Ascending aorta (tissue), 2 donors: Measurements from ENCODE around the gene OPRL1. TPM values are rescaled to one million over a fixed set of nuclear protein-coding genes. Genes with fewer than 3 reads are reported as not detected.
A peak's percentile ranks its signal among the peaks of the same experiment; 100 is the strongest.
"Not testable (repeated sequence)": the region's sequence is repeated elsewhere in the genome, so short reads cannot be mapped to it uniquely, and the experiment has no call there.

Experiments
- DNase-seq, 2 donors: peaks; one replicate each; pipeline ENCODE4 v3.0.0-alpha.2; 2019; ENCODE audit warnings: low spot score in 2 of 2
- H3K27ac ChIP-seq, 2 donors: fragments of 200-600 bp; sonication (generic); one replicate each; pipeline ENCODE4 v1.5.1; 2016 to 2017; ENCODE audit warnings: mild to moderate bottlenecking in 1 of 2
- H3K27me3 ChIP-seq: fragments of 200-600 bp; sonication (generic); one replicate; pipeline ENCODE4 v1.5.1; 2017
- H3K36me3 ChIP-seq, 2 donors: fragments of 200-600 bp; sonication (generic); one replicate each; pipeline ENCODE4 v1.5.1; 2016
- H3K4me1 ChIP-seq, 2 donors: fragments of 200-600 bp; sonication (generic); one replicate each; pipeline ENCODE4 v1.5.1; 2016 to 2017; ENCODE audit warnings: mild to moderate bottlenecking in 1 of 2
- H3K4me3 ChIP-seq, 2 donors: fragments of 200-600 bp; sonication (generic); one replicate each; pipeline ENCODE4 v1.5.1; 2016 to 2017; ENCODE audit warnings: mild to moderate bottlenecking in 1 of 2
- H3K9me3 ChIP-seq, 2 donors: fragments of 200-600 bp; sonication (generic); one replicate each; pipeline ENCODE4 v1.5.1; 2016
- intact Hi-C: fragments of 100-400 bp; cut with DNase I; formaldehyde crosslinking; loops from one replicate; pipeline ENCODE4 v1.15.1; 2023
- total RNA-seq: library from RNA; depleted of rRNA; stranded (reverse); fragments of >200 nt; gene quantifications from one replicate; pipeline ENCODE4 v1.1.0, GENCODE V29; 2016
- TF ChIP-seq, protein P1 (sequence below), 3 experiments: fragments of 200-600 bp in 2 of 3; fragments of 450-650 bp in 1 of 3; sonication (generic) in 2 of 3; IDR thresholded peaks; one replicate each; pipeline ENCODE4 v1.5.1; 2016 to 2019; ENCODE audit warnings: antibody characterized with exemption in 3 of 3, mild to moderate bottlenecking in 1 of 3, moderate library complexity in 1 of 3

Gene OPRL1
- total RNA-seq, 1 donor from 2014 or later, result 0.21 TPM

DNA sequence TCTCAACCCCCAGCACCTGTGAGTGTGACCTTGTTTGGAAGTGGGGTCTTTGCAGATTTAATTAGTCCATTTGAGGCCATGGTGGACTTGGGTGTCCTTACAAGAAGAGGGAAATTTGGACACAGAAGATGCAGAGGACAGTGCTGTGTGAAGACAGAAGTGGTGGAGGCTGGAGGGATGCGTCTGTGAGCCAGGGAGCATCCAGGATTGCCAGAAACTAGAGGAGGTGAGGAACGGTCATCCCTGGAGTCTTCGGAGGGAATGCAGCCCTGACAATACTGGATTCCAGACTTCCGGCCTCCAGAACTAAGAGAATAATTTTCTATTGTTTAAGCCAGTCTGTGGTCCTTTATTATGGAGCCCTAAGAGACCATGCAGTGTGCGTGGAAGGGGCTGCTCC lies 50.4 kb downstream of the OPRL1 start:
- H3K9me3 ChIP-seq, result no peaks in the 10 kb centered on the region
- intact Hi-C loops, result no loop called here
- TF ChIP-seq, protein P1, sequence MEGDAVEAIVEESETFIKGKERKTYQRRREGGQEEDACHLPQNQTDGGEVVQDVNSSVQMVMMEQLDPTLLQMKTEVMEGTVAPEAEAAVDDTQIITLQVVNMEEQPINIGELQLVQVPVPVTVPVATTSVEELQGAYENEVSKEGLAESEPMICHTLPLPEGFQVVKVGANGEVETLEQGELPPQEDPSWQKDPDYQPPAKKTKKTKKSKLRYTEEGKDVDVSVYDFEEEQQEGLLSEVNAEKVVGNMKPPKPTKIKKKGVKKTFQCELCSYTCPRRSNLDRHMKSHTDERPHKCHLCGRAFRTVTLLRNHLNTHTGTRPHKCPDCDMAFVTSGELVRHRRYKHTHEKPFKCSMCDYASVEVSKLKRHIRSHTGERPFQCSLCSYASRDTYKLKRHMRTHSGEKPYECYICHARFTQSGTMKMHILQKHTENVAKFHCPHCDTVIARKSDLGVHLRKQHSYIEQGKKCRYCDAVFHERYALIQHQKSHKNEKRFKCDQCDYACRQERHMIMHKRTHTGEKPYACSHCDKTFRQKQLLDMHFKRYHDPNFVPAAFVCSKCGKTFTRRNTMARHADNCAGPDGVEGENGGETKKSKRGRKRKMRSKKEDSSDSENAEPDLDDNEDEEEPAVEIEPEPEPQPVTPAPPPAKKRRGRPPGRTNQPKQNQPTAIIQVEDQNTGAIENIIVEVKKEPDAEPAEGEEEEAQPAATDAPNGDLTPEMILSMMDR (IDR thresholded peaks at IDR 0.05), result no peak
- H3K36me3 ChIP-seq, result no peaks in the 10 kb centered on the region
- no peak overlapping the region for H3K27ac ChIP-seq
- H3K4me1 ChIP-seq, result no peaks in the 10 kb centered on the region
- no peak overlapping the region for H3K4me3 ChIP-seq
- H3K27me3 ChIP-seq, result no peaks in the 10 kb centered on the region
- peak in 1 of 2 donors; percentile 12 for DNase-seq

DNA sequence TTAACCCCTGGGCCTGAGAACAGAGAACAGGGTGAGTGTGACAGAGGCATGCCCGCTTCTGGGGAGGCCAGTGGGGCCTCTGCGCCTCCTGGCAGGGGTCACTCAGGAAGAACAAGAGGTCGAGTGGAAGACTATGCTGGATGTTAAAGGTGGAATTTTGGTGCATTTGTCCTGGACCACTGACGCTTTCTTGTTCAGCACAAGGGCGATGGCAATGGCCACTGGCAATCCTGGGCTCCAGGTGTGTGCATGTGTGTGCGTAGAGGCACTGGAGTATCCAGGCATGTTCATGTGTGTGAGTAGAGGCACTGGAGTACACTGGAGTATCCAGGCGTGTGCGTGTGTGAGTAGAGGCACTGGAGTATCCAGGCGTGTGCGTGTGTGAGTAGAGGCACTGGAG lies 51.0 kb downstream of the OPRL1 start:
- TF ChIP-seq, protein P1 (IDR thresholded peaks at IDR 0.05), result no peak
- DNase-seq, result no peak
- intact Hi-C loops, result no loop called here

DNA sequence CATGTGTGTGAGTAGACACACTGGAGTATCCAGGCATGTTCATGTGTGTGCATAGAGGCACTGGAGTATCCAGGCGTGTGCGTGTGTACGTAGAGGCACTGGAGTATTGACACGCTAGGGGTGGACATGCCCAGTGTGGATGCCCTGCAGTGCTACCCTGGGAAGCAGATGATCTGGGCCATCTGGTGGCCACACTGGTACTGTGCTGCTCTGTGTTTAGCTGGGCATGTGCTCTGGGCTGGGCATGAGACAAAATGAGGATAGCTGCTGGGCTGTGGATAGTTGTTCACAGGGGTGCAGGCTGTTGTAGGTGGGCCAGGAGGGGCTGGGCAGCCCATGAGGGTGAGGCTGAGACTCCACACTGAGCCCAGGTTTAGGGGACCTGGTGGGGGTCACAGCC lies 51.5 kb downstream of the OPRL1 start:
- DNase-seq, result peak in 1 of 2 donors; percentile 34

More for the DNA sequence above, 51.0 kb downstream of the OPRL1 start:
- H3K4me1 ChIP-seq, result no peaks in the 10 kb centered on the region
- H3K27ac ChIP-seq, result no peak overlapping the region
- no peaks in the 10 kb centered on the region for H3K36me3 ChIP-seq
- no peaks in the 10 kb centered on the region for H3K27me3 ChIP-seq
- no peak overlapping the region for H3K4me3 ChIP-seq
- H3K9me3 ChIP-seq, result no peaks in the 10 kb centered on the region

DNA sequence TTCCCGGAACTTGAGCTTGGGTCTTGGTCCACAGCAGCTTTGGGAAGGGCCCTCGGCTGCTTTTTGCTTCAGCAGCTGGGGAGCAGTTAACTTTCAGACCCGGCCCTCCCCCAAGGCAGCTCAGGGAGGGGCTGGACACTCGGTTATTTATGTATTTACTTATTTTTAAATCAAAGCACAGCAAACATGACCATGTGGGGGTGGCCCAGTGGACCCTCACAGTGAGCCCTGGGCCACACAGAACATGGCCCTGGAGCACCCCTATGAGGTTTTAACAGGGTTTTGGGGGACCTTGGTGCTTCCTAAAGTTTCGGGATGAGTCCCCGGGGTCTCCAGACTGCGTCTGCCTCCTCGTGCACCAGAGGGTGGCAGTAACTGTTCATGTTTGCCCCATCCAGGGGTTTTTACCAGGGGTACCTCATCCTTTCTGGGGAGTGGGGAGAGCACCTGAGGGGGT lies 54.1 kb downstream of the OPRL1 start:
- TF ChIP-seq, protein P1 (IDR thresholded peaks at IDR 0.05), result no peak
- no peaks in the 10 kb centered on the region for H3K27me3 ChIP-seq
- H3K9me3 ChIP-seq, result no peaks in the 10 kb centered on the region
- H3K36me3 ChIP-seq, result no peaks in the 10 kb centered on the region
- intact Hi-C loops, result no loop called here
- no peak overlapping the region for H3K4me3 ChIP-seq
- no peaks in the 10 kb centered on the region for H3K4me1 ChIP-seq
- H3K27ac ChIP-seq, result no peak overlapping the region
- DNase-seq, result peak in 1 of 2 donors; percentile 40

More for the DNA sequence above, 51.5 kb downstream of the OPRL1 start:
- Histone ChIP-seq H3K27ac (no peak overlapping the region), H3K4me1 (no peaks in the 10 kb centered on the region), H3K9me3 (no peaks in the 10 kb centered on the region), H3K27me3 (no peaks in the 10 kb centered on the region), H3K4me3 (no peak overlapping the region), H3K36me3 (no peaks in the 10 kb centered on the region)
- TF ChIP-seq, protein P1 (IDR thresholded peaks at IDR 0.05), result no peak
- intact Hi-C loops, result no loop called here

DNA sequence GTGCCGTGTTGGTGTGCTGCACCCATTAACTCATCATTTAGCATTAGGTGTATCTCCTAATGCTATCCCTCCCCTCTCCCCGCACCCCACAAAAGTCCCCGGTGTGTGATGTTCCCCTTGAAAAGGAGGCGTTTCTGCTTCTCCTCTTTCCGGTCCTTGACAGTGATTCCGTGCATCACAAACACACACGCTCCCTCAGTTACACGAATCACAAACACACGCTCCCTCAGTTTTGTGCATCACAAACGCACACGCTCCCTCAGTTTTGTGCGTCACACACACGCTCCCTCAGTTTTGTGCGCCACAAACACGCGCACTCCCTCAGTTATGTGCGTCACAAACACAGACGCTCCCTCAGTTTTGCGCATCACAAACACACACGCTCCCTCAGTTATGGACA lies 54.9 kb downstream of the OPRL1 start:
- H3K27me3 ChIP-seq, intact Hi-C loops, H3K4me1 ChIP-seq, H3K36me3 ChIP-seq, H3K4me3 ChIP-seq, H3K27ac ChIP-seq, H3K9me3 ChIP-seq: not testable (repeated sequence)
- peak in 1 of 2 donors; percentile 27 for DNase-seq

DNA sequence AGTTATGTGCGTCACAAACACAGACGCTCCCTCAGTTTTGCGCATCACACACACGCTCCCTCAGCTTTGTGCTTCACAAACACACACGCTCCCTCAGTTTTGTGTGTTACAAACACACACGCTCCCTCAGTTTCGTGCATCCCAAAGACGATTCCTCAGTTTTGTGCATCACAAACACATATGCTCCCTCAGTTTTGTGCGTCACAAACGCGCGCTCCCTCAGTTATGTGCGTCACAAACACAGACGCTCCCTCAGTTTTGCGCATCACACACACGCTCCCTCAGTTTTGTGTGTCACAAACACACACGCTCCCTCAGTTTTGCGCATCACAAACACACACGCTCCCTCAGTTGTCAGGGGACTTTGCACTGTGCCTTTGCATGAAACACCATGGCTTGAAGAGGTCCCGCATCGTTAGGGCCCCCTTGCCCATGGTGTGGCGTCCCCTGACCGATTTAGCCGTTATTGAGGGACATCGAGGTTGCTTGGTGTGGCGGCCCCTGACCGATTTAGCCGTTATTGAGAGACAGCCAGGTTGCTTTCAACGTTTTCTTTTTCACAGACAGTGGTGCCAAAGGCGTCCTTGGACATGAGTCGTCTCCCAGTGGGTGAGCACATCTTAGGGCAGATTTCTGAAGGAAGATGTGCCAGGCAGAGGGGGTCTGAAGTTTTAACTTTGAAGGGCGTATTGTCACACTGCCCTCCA lies 56.3 kb downstream of the OPRL1 start:
- H3K9me3 ChIP-seq, result no peaks in the 10 kb centered on the region
- TF ChIP-seq, protein P1 (IDR thresholded peaks at IDR 0.05), result no peak
- no peak overlapping the region for H3K4me3 ChIP-seq
- H3K4me1 ChIP-seq, result no peaks in the 10 kb centered on the region
- intact Hi-C loops, result no loop called here
- H3K36me3 ChIP-seq, result no peaks in the 10 kb centered on the region
- peak in 1 of 2 donors; percentile 22 for DNase-seq
- H3K27ac ChIP-seq, result no peak overlapping the region
- H3K27me3 ChIP-seq, result no peaks in the 10 kb centered on the region
